Smooth muscle cell (in vitro differentiated cells): ENCODE data around the gene PDE3B. TPM values are rescaled to one million over a fixed set of nuclear protein-coding genes. Genes with fewer than 3 reads are reported as not detected.
"Not testable (repeated sequence)": the region's sequence is repeated elsewhere in the genome, so short reads cannot be mapped to it uniquely, and the experiment has no call there.

Experiments
- DNase-seq: peaks from one replicate; lab custom pipeline; 2025; ENCODE audit not compliant: unreplicated experiment; lab: John Stamatoyannopoulos, UW
- H2AFZ ChIP-seq: fragments of 200-600 bp; sonication (generic); 2 replicates; pipeline ENCODE4 v1.6.0; 2016; ENCODE audit warnings: antibody characterized with exemption, low read depth, mild to moderate bottlenecking
- H3F3A ChIP-seq: fragments of 200-600 bp; sonication (generic); 2 replicates; pipeline ENCODE4 v1.6.0; 2017; ENCODE audit warnings: antibody characterized with exemption, low read depth
- H3K27ac ChIP-seq: fragments of 200-600 bp; sonication (generic); 2 replicates; pipeline ENCODE4 v1.5.1; 2016; ENCODE audit warnings: low read depth, mild to moderate bottlenecking
- H3K27me3 ChIP-seq: fragments of 200-600 bp; sonication (generic); 2 replicates; pipeline ENCODE4 v1.6.1; 2016; ENCODE audit warnings: low read depth, mild to moderate bottlenecking
- H3K36me3 ChIP-seq: fragments of 200-600 bp; sonication (generic); 2 replicates; pipeline ENCODE4 v1.5.1; 2016; ENCODE audit warnings: low read depth
- H3K4me1 ChIP-seq: fragments of 200-600 bp; sonication (generic); 2 replicates; pipeline ENCODE4 v1.5.1; 2016; ENCODE audit warnings: low read depth
- H3K4me2 ChIP-seq: fragments of 200-600 bp; sonication (generic); 2 replicates; pipeline ENCODE4 v1.6.0; 2016; ENCODE audit warnings: mild to moderate bottlenecking
- H3K4me3 ChIP-seq: fragments of 200-600 bp; sonication (generic); 2 replicates; pipeline ENCODE4 v1.5.1; 2016; ENCODE audit warnings: mild to moderate bottlenecking
- H3K79me2 ChIP-seq: fragments of 200-600 bp; sonication (generic); 2 replicates; pipeline ENCODE4 v1.6.0; 2016; ENCODE audit warnings: low read depth, mild to moderate bottlenecking
- H3K9ac ChIP-seq: fragments of 200-600 bp; sonication (generic); 2 replicates; pipeline ENCODE4 v1.6.0; 2016; ENCODE audit warnings: low read depth
- H3K9me3 ChIP-seq: fragments of 200-600 bp; sonication (generic); replicated peaks from 2 replicates; pipeline ENCODE4 v1.5.1; 2016; ENCODE audit warnings: low read depth
- H4K20me1 ChIP-seq: fragments of 200-600 bp; sonication (generic); 2 replicates; pipeline ENCODE4 v1.6.0; 2016; ENCODE audit warnings: low read depth
- WGBS: methylation state at CpG from one replicate; pipeline ENCODE4 v1.1.7; 2016; ENCODE audit warnings: low lambda C conversion rate; 5-methylcytosine and 5-hydroxymethylcytosine counted together
- polyA plus RNA-seq: library from polyadenylated mRNA; unstranded; fragments of >200 nt; fragmentation: Nextera tagmentation; extraction: Ambion mirVana; gene quantifications from 2 replicates; pipeline ENCODE4 v1.2.1, GENCODE V29; 2016
- total RNA-seq: library from RNA; depleted of rRNA; stranded (reverse); fragments of >200 nt; gene quantifications from 2 replicates; pipeline ENCODE4 v1.2.3, GENCODE V29; 2014
- TF ChIP-seq, protein P1 (sequence below): fragments of 200-600 bp; sonication (generic); IDR thresholded peaks from 2 replicates; pipeline ENCODE4 v1.5.1; 2017; ENCODE audit warnings: borderline replicate concordance, mild to moderate bottlenecking, antibody characterized with exemption; ENCODE audit not compliant: insufficient read depth, poor library complexity, severe bottlenecking

PDE3B gene
- total and polyA plus RNA-seq, 2 experiments from 2014 or later: 1.7 to 1.8 TPM

DNA sequence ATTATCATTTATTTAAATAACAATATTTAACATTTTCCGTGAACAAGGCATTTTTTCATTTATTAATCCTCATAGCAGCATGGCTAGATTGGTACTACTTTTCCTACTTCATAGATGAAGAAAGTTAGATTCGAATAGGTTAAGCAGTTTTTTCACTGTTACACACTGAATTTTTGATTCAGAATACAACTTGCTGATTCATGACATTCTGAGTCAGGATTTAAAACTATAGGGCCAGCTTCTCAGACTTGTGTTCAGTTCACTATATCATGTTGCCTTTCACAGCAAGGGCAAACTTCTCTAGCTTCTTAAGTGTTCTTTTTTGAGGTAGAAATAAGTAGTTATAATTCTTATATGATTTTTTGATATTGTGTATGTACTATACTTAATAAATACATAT, 216.9 kb downstream of the PDE3B start:
- H3K9me3 ChIP-seq: no peaks in the 10 kb centered on the region
- no peak overlapping the region for H3K4me2 ChIP-seq
- no peaks in the 10 kb centered on the region for H4K20me1 ChIP-seq
- no peak overlapping the region for H3K9ac ChIP-seq
- 95% methylated on average over 2 of the region's 2 CpGs for WGBS
- no peaks in the 10 kb centered on the region for H3K4me1 ChIP-seq
- TF ChIP-seq, protein P1, sequence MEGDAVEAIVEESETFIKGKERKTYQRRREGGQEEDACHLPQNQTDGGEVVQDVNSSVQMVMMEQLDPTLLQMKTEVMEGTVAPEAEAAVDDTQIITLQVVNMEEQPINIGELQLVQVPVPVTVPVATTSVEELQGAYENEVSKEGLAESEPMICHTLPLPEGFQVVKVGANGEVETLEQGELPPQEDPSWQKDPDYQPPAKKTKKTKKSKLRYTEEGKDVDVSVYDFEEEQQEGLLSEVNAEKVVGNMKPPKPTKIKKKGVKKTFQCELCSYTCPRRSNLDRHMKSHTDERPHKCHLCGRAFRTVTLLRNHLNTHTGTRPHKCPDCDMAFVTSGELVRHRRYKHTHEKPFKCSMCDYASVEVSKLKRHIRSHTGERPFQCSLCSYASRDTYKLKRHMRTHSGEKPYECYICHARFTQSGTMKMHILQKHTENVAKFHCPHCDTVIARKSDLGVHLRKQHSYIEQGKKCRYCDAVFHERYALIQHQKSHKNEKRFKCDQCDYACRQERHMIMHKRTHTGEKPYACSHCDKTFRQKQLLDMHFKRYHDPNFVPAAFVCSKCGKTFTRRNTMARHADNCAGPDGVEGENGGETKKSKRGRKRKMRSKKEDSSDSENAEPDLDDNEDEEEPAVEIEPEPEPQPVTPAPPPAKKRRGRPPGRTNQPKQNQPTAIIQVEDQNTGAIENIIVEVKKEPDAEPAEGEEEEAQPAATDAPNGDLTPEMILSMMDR: no peak
- no peaks in the 10 kb centered on the region for H3K79me2 ChIP-seq
- no peaks in the 10 kb centered on the region for H3K36me3 ChIP-seq
- no peaks in the 10 kb centered on the region for H3F3A ChIP-seq
- no peak for DNase-seq
- no peak overlapping the region for H2AFZ ChIP-seq
- H3K27ac ChIP-seq: no peak overlapping the region
- no peaks in the 10 kb centered on the region for H3K27me3 ChIP-seq
- H3K4me3 ChIP-seq: no peak overlapping the region

DNA sequence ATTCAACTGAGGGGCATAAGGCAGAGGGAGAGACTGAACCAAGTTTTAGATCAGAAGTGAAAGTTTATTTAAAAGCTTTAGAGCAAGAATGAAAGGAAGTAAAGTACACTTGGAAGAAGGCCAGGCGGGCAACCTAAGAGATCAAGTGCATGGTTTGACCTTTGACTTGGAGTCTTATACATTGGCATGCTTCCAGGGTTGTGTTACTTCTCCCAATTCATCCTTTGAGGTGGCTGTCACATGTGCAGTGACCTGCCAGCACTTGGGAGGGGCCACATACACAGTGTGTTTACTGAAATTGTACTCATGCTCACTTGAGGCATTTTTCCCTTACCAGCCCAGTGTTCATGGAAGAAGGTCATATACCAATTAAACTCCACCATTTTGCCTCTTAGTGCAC, 218.1 kb downstream of the PDE3B start:
- Histone ChIP-seq H3K27me3 (no peaks in the 10 kb centered on the region), H3K79me2 (no peaks in the 10 kb centered on the region), H2AFZ (no peak overlapping the region), H3K27ac (no peak overlapping the region), H3K4me1 (no peaks in the 10 kb centered on the region), H3K4me2 (no peak overlapping the region), H3F3A (no peaks in the 10 kb centered on the region), H3K9ac (no peak overlapping the region), H3K4me3 (no peak overlapping the region), H3K9me3 (no peaks in the 10 kb centered on the region), H4K20me1 (no peaks in the 10 kb centered on the region), H3K36me3 (no peaks in the 10 kb centered on the region)
- WGBS: 100% methylated on average over 1 of the region's 1 CpG
- no peak for DNase-seq
- TF ChIP-seq, protein P1: no peak

DNA sequence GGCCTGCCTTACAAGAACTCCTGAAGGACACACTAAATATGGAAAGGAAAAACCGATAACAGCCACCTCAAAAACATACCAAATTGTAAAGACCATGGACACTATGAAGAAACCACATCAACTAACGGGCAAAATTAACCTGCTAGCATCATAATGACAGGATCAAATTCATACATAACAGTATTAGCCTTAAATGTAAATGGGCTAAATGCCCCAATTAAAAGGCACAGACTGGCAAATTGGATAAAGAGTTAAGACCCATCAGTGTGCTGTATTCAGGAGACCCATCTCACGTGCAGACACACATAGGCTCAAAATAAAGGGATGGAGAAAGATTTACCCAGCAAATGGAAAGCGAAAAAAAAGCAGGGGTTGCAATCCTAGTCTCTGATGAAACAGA, 220.2 kb downstream of the PDE3B start:
- not testable (repeated sequence) for H3F3A ChIP-seq, DNase-seq, H3K36me3 ChIP-seq, H3K79me2 ChIP-seq, H3K9ac ChIP-seq, H4K20me1 ChIP-seq, H3K4me3 ChIP-seq, H2AFZ ChIP-seq, H3K4me2 ChIP-seq, H3K27ac ChIP-seq, H3K27me3 ChIP-seq, H3K9me3 ChIP-seq, H3K4me1 ChIP-seq
- WGBS: 88% methylated on average over 4 of the region's 4 CpGs

DNA sequence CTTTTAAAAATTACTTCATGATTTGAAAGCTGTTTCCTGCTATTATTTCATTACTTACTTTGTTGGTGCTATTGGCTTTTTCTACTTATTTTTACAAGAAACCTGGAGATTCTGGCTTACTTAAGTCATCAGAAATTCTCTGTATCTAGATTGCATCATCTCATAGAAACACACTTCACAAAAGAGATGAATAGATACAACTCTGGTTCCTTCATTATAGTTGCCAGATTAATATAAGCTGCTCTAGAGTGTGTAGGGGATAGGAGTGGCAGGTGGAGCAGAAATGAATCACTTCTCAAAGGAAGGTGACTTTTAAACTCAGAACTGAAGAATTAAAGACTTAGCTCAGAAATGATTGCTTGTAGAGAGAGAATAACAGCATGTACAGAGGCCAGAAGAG, 228.4 kb downstream of the PDE3B start:
- no peak overlapping the region for H3K4me2 ChIP-seq
- H3K4me3 ChIP-seq: no peak overlapping the region
- H3K27ac ChIP-seq: no peak overlapping the region
- H3K27me3 ChIP-seq: no peaks in the 10 kb centered on the region
- H2AFZ ChIP-seq: no peak overlapping the region
- H4K20me1 ChIP-seq: no peaks in the 10 kb centered on the region
- H3K9ac ChIP-seq: no peak overlapping the region
- TF ChIP-seq, protein P1: no peak
- no peak for DNase-seq
- H3K36me3 ChIP-seq: no peaks in the 10 kb centered on the region
- no peaks in the 10 kb centered on the region for H3K79me2 ChIP-seq
- H3K4me1 ChIP-seq: no peaks in the 10 kb centered on the region
- no peaks in the 10 kb centered on the region for H3K9me3 ChIP-seq
- no peaks in the 10 kb centered on the region for H3F3A ChIP-seq
